Astrocyte (in vitro differentiated cells and primary cell): Measurements from ENCODE around the gene HMCN1.

ENCODE experiments used
- CTCF ChIP-seq: IDR thresholded peaks from 2 replicates; pipeline ENCODE4 v1.5.1; 2011; ENCODE audit warnings: low read depth, mild to moderate bottlenecking, inconsistent platforms, low read length, moderate library complexity; ENCODE audit not compliant: insufficient read depth
- EZH2 ChIP-seq: IDR thresholded peaks from 2 replicates; pipeline ENCODE4 v1.6.1; 2012; ENCODE audit warnings: mild to moderate bottlenecking, low read length, inconsistent platforms; ENCODE audit not compliant: insufficient read depth

GRCh38 chr1:186236921-186237320, 502.7 kb downstream of the HMCN1 start:
- no peak for TF ChIP-seq CTCF
- no peak for TF ChIP-seq EZH2
